B cell (primary cell): Measurements from ENCODE around the gene TLCD2. TPM values are rescaled to one million over a fixed set of nuclear protein-coding genes. Genes with fewer than 3 reads are reported as not detected.
A peak's percentile ranks its signal among the peaks of the same experiment; 100 is the strongest.
"Not testable (repeated sequence)": the region's sequence is repeated elsewhere in the genome, so short reads cannot be mapped to it uniquely, and the experiment has no call there.

Source experiments
- ATAC-seq: fragments of 200-7000 bp; cut with Tn5 transposase; one replicate; pipeline ENCODE4 v1.10.0; 2021; ENCODE audit warnings: low read depth, mild to moderate bottlenecking, moderate number of reproducible peaks, moderate library complexity
- CTCF ChIA-PET: fragments of 350-600 bp; sonication (Branson Sonifier 250); formaldehyde crosslinking; loops from one replicate; lab custom pipeline; 2021; ENCODE audit warnings: antibody characterized with exemption, inconsistent platforms; lab: Charles Lee
- POLR2A ChIA-PET: fragments of 350-600 bp; sonication (Branson Sonifier 250); formaldehyde crosslinking; loops from one replicate; lab custom pipeline; 2021; ENCODE audit warnings: antibody characterized with exemption; lab: Charles Lee
- DNase-seq: peaks from one replicate; pipeline ENCODE4 v3.0.0; 2013
- H2AFZ ChIP-seq: 2 replicates; pipeline ENCODE4 v1.6.1; 2012; ENCODE audit warnings: mild to moderate bottlenecking, low read depth, low read length; ENCODE audit not compliant: insufficient read depth, poor library complexity, severe bottlenecking
- H3K27ac ChIP-seq, 2 donors: 1 replicate in 1 of 2; 2 replicates in 1 of 2; pipeline ENCODE4 v1.5.1; 2012 to 2013; ENCODE audit warnings: low read length in 2 of 2, mild to moderate bottlenecking in 2 of 2, moderate library complexity in 1 of 2
- H3K27me3 ChIP-seq, 4 experiments: fragments of 200-600 bp in 1 of 4; sonication (generic) in 1 of 4; replicated peaks in 1 of 4; 1 replicate in 2 of 4; 2 replicates in 2 of 4; pipeline versions ENCODE4 v1.6.1 to v1.7.0; 2013 to 2016; ENCODE audit warnings: low read length in 3 of 4, mild to moderate bottlenecking in 2 of 4, mixed read lengths in 1 of 4, moderate library complexity in 1 of 4; ENCODE audit not compliant: insufficient read depth in 4 of 4, control insufficient read depth in 3 of 4; ENCODE audit errors: control extremely low read depth in 1 of 4
- H3K36me3 ChIP-seq, 2 experiments: replicated peaks in 1 of 2; 1 replicate in 1 of 2; 2 replicates in 1 of 2; pipeline versions ENCODE4 v1.6.1 to v1.7.1; 2013; ENCODE audit warnings: low read length in 1 of 2; ENCODE audit not compliant: insufficient read depth in 2 of 2, control insufficient read depth in 1 of 2; ENCODE audit errors: control extremely low read depth in 1 of 2, extremely low read depth in 1 of 2
- H3K4me1 ChIP-seq, 2 donors: fragments of 200-600 bp in 1 of 2; sonication (generic) in 1 of 2; 1 replicate in 1 of 2; 2 replicates in 1 of 2; pipeline versions ENCODE4 v1.5.1 to v1.6.1; 2013 to 2017; ENCODE audit warnings: low read length in 2 of 2; ENCODE audit not compliant: control insufficient read depth in 2 of 2, insufficient read depth in 2 of 2
- H3K4me2 ChIP-seq: replicated peaks from 2 replicates; pipeline ENCODE3; 2012; ENCODE audit warnings: mild to moderate bottlenecking, low read depth, low read length; ENCODE audit not compliant: poor library complexity, severe bottlenecking
- H3K4me3 ChIP-seq, 5 experiments: fragments of 200-600 bp in 1 of 5; sonication (generic) in 1 of 5; 1 replicate in 3 of 5; 2 replicates in 2 of 5; pipeline versions ENCODE4 v1.5.1 to v1.7.0; 2011 to 2016; ENCODE audit warnings: low read length in 4 of 5, mild to moderate bottlenecking in 4 of 5, low read depth in 2 of 5, control low read depth in 1 of 5, moderate library complexity in 1 of 5; ENCODE audit not compliant: insufficient read depth in 1 of 5; ENCODE audit errors: control extremely low read depth in 1 of 5, extremely low read depth in 1 of 5
- H3K79me2 ChIP-seq: fragments of 200-600 bp; sonication (generic); one replicate; pipeline ENCODE4 v1.6.0; 2016; ENCODE audit warnings: low read length; ENCODE audit not compliant: control insufficient read depth, insufficient read depth
- H3K9ac ChIP-seq: fragments of 200-600 bp; sonication (generic); 2 replicates; pipeline ENCODE4 v1.6.1; 2017; ENCODE audit warnings: mild to moderate bottlenecking, low read length, moderate library complexity
- H3K9me3 ChIP-seq, 3 donors: one replicate each; pipeline versions ENCODE4 v1.6.1 to v1.7.1; 2013; ENCODE audit warnings: low read length in 2 of 3; ENCODE audit not compliant: control insufficient read depth in 2 of 3, insufficient read depth in 1 of 3; ENCODE audit errors: control extremely low read depth in 1 of 3
- H4K20me1 ChIP-seq: 2 replicates; pipeline ENCODE4 v1.6.0; 2012; ENCODE audit warnings: mild to moderate bottlenecking, low read length; ENCODE audit not compliant: insufficient read depth, control insufficient read depth, poor library complexity, severe bottlenecking
- H3K27ac Mint-ChIP-seq: one replicate; pipeline ENCODE4 v1.8.0; 2021; ENCODE audit warnings: mixed read lengths
- H3K27me3 Mint-ChIP-seq: one replicate; pipeline ENCODE4 v1.8.0; 2021; ENCODE audit warnings: mixed read lengths
- H3K4me1 Mint-ChIP-seq: one replicate; pipeline ENCODE4 v1.8.0; 2021; ENCODE audit warnings: mixed read lengths
- H3K4me3 Mint-ChIP-seq: one replicate; pipeline ENCODE4 v1.8.0; 2021; ENCODE audit warnings: mixed read lengths
- H3K9me3 Mint-ChIP-seq: one replicate; pipeline ENCODE4 v1.8.0; 2022; ENCODE audit warnings: mixed read lengths; ENCODE audit not compliant: insufficient read depth
- EZH2 ChIP-seq: IDR thresholded peaks from 2 replicates; pipeline ENCODE4 v1.6.1; 2012; ENCODE audit warnings: borderline replicate concordance, low read depth, mild to moderate bottlenecking, moderate library complexity, low read length; ENCODE audit not compliant: insufficient read depth, poor library complexity, severe bottlenecking
- WGBS: methylation state at CpG from one replicate; pipeline ENCODE4 v1.1.5; 2013; ENCODE audit warnings: missing lambda C conversion rate; ENCODE audit not compliant: insufficient coverage; 5-methylcytosine and 5-hydroxymethylcytosine counted together
- intact Hi-C: fragments of 100-400 bp; cut with micrococcal nuclease; formaldehyde crosslinking; loops from one replicate; pipeline ENCODE4 v1.10.0; 2022
- polyA plus RNA-seq: library from polyadenylated mRNA; depleted of rRNA; stranded (reverse); fragments of >200 nt; gene quantifications from 2 replicates; pipeline ENCODE4 v1.2.3, GENCODE V29; 2012
- total RNA-seq, 2 donors: library from RNA; stranded (reverse); fragments of 120-200 nt in 1 of 2; gene quantifications; 1 replicate in 1 of 2; 2 replicates in 1 of 2; pipeline versions ENCODE4 v1.2.3 to v1.2.4, GENCODE V29; 2013 to 2022
- TF ChIP-seq, protein P1 (sequence below): fragments of 200-600 bp; IDR thresholded peaks from one replicate; pipeline ENCODE4 v1.8.0; 2022; ENCODE audit warnings: antibody characterized with exemption, mild to moderate bottlenecking

The TLCD2 gene
- total and polyA plus RNA-seq, 2 donors (not counting 1 experiment from before 2014, with no cell fraction given), result 0.03 TPM; not detected in 1

DNA sequence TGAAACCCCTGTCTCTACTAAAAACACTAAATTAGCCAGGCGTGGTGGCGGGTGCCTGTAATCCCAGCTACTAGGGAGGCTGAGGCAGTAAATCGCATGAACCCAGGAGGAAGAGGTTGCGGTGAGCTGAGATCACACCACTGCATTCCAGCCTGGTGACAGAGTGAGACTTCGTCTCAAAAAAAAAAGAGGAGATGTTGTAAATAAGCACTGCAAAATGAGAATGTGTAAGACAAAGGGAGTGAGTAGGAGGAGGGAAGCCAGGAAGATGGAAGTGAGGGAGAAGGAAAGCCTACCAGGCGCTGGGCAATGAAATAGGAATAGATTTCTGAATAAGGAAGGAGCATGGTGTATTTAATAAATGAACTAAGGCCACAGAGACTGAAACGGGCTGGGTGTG, 16.8 kb downstream of the TLCD2 start:
- ChIA-PET CTCF (no interaction called here), POLR2A (no interaction called here)
- WGBS, result 80% methylated on average over 7 of the region's 7 CpGs
- TF ChIP-seq, protein P1, sequence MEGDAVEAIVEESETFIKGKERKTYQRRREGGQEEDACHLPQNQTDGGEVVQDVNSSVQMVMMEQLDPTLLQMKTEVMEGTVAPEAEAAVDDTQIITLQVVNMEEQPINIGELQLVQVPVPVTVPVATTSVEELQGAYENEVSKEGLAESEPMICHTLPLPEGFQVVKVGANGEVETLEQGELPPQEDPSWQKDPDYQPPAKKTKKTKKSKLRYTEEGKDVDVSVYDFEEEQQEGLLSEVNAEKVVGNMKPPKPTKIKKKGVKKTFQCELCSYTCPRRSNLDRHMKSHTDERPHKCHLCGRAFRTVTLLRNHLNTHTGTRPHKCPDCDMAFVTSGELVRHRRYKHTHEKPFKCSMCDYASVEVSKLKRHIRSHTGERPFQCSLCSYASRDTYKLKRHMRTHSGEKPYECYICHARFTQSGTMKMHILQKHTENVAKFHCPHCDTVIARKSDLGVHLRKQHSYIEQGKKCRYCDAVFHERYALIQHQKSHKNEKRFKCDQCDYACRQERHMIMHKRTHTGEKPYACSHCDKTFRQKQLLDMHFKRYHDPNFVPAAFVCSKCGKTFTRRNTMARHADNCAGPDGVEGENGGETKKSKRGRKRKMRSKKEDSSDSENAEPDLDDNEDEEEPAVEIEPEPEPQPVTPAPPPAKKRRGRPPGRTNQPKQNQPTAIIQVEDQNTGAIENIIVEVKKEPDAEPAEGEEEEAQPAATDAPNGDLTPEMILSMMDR, result no peak
- no peak for TF ChIP-seq EZH2
- no peak overlapping the region for H3K27ac ChIP-seq
- peaks cover 0 to 3% (median 0%) of the 10 kb centered on the region in 4 experiments for H3K27me3 ChIP-seq
- no peak overlapping the region for H3K9ac ChIP-seq
- no peaks in the 10 kb centered on the region for H4K20me1 ChIP-seq
- H3K36me3 ChIP-seq, result no peaks in the 10 kb centered on the region
- no peak overlapping the region for H2AFZ ChIP-seq
- H3K79me2 ChIP-seq, result no peaks in the 10 kb centered on the region
- intact Hi-C loops, result no loop called here
- H3K4me1 Mint-ChIP-seq, result no peaks in the 10 kb centered on the region
- peaks cover 13% of the 10 kb centered on the region for H3K27me3 Mint-ChIP-seq
- H3K4me1 ChIP-seq, result no peaks in the 10 kb centered on the region
- ATAC-seq, result no peak
- H3K4me3 Mint-ChIP-seq, result no peak overlapping the region
- H3K9me3 Mint-ChIP-seq, result no peaks in the 10 kb centered on the region
- no peak overlapping the region for H3K4me3 ChIP-seq
- H3K27ac Mint-ChIP-seq, result peak overlapping the region; percentile 24
- H3K4me2 ChIP-seq, result no peak overlapping the region
- no peak for DNase-seq
- H3K9me3 ChIP-seq, result no peaks in the 10 kb centered on the region

DNA sequence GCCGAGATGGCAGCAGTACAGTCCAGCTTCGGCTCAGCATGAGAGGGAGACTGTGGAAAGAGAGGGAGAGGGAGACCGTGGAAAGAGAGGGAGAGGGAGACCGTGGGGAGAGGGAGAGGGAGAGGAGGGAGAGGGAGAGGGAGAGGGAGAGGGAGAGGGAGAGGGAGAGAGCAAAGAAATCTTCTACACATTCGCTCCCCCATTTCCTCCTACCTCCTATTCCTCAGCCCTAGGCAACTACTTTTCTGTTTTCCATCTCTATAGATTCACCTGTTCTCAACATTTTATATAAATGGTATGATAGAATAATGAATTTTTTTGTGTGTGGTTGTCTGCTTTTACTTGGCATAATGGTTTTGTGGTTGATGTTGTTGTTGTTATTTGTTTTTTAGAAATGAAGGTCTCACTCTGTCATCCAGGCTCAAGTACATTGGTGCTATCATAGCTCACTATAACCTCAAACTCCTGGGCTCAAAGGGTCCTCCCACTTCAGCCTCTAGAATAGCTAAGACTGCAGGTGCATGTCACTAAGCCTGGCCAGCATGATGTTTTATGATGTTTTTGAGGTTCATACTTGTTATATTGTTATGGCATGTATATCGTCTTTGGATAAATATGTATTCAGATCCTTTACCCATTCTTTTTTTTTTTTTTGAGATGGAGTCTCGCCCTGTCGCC, 19.5 kb downstream of the TLCD2 start:
- WGBS, result no CpG with 5 or more reads among the region's 8 CpGs
- no peak overlapping the region for H3K27ac ChIP-seq
- no peak for DNase-seq
- no peak overlapping the region for H3K4me2 ChIP-seq
- no peak overlapping the region for H3K9ac ChIP-seq
- H3K4me1 ChIP-seq, result no peaks in the 10 kb centered on the region
- H3K79me2 ChIP-seq, result no peaks in the 10 kb centered on the region
- Mint-ChIP-seq H3K9me3 (no peaks in the 10 kb centered on the region), H3K27me3 (peaks cover 13% of the 10 kb centered on the region), H3K4me1 (peaks cover 2% of the 10 kb centered on the region), H3K27ac (no peak overlapping the region), H3K4me3 (no peak overlapping the region)
- no peak for TF ChIP-seq EZH2
- TF ChIP-seq, protein P1, result no peak
- peaks cover 0 to 3% (median 0%) of the 10 kb centered on the region in 4 experiments for H3K27me3 ChIP-seq
- no peaks in the 10 kb centered on the region for H3K9me3 ChIP-seq
- POLR2A ChIA-PET, result interaction anchor here (0.6 to 0.7 kb wide), 2 partner anchors 30 to 402 kb away, joined by 5 to 12 read pairs; no protein-coding TSS in a partner anchor
- no peak overlapping the region for H2AFZ ChIP-seq
- intact Hi-C loops, result no loop called here
- ATAC-seq, result no peak
- no peaks in the 10 kb centered on the region for H4K20me1 ChIP-seq
- CTCF ChIA-PET, result no interaction called here
- no peak overlapping the region for H3K4me3 ChIP-seq
- H3K36me3 ChIP-seq, result no peaks in the 10 kb centered on the region

DNA sequence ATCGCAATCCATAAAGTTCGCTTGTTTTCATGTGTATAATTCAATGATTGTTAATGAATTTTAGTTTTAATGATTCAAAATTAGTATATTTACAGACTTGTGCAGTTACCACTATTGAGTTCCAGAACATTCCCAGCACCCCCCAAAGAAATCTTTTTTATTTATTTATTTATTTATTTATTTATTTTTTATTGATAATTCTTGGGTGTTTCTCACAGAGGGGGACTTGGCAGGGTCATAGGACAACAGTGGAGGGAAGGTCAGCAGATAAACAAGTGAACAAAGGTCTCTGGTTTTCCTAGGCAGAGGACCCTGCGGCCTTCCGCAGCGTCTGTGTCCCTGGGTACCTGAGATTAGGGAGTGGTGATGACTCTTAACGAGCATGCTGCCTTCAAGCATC, 21.8 kb downstream of the TLCD2 start:
- WGBS, result no CpG with 5 or more reads among the region's 6 CpGs
- H2AFZ ChIP-seq, H3K27ac Mint-ChIP-seq, H3K9ac ChIP-seq, H3K36me3 ChIP-seq, H3K4me3 ChIP-seq, H3K27me3 Mint-ChIP-seq, H3K4me3 Mint-ChIP-seq, H3K9me3 Mint-ChIP-seq, H3K4me2 ChIP-seq, POLR2A ChIA-PET, DNase-seq, H3K27me3 ChIP-seq, intact Hi-C loops, H3K9me3 ChIP-seq, ATAC-seq, H4K20me1 ChIP-seq, H3K27ac ChIP-seq: not testable (repeated sequence)
- H3K4me1 Mint-ChIP-seq, result peaks cover 19% of the 10 kb centered on the region
- Histone ChIP-seq H3K4me1 (peaks cover 9 to 12% of the 10 kb centered on the region in 2 donors), H3K79me2 (peaks cover 12% of the 10 kb centered on the region)
- CTCF ChIA-PET, result interaction anchor here (1.0 kb wide), 1 partner anchor 33 kb away, joined by 3 read pairs; no protein-coding TSS in a partner anchor
